HG03457 (cell line): ENCODE results near the gene BNIP5.

Experiments
- ATAC-seq: cut with Tn5 transposase; IDR thresholded peaks from one replicate; pipeline ENCODE4 v1.9.1; 2021; ENCODE audit warnings: moderate number of reproducible peaks; ENCODE audit not compliant: unreplicated experiment

The BNIP5 gene

GRCh38 chr6:36326356-36326995 lies 10.2 kb downstream of the BNIP5 start:
- no peak for ATAC-seq

GRCh38 chr6:36324715-36325114 lies 12.0 kb downstream of the BNIP5 start:
- no peak for ATAC-seq

- ATAC-seq = no peak
Observed at GRCh38 chr6:36324191-36324590, 12.5 kb downstream of the BNIP5 start.

- ATAC-seq = no peak
Observed at GRCh38 chr6:36323062-36323461, 13.6 kb downstream of the BNIP5 start.

- no peak for ATAC-seq
Observed at GRCh38 chr6:36322591-36322990, 14.1 kb downstream of the BNIP5 start.

GRCh38 chr6:36320475-36320874 lies 16.2 kb downstream of the BNIP5 start:
- no peak for ATAC-seq

- no peak for ATAC-seq
Observed at GRCh38 chr6:36319821-36320220, 16.9 kb downstream of the BNIP5 start.

- ATAC-seq = no peak
Observed at GRCh38 chr6:36319436-36319762, 17.3 kb downstream of the BNIP5 start.

- no peak for ATAC-seq
Observed at GRCh38 chr6:36318690-36319435, 17.8 kb downstream of the BNIP5 start.

- ATAC-seq = no peak
Observed at GRCh38 chr6:36317623-36318022, 19.1 kb downstream of the BNIP5 start.

GRCh38 chr6:36315921-36316320 lies 20.8 kb downstream of the BNIP5 start:
- no peak for ATAC-seq

GRCh38 chr6:36314221-36315014 lies 22.3 kb downstream of the BNIP5 start:
- no peak for ATAC-seq

GRCh38 chr6:36313649-36313936 lies 23.1 kb downstream of the BNIP5 start:
- no peak for ATAC-seq

- no peak for ATAC-seq
Observed at GRCh38 chr6:36312854-36313648, 23.6 kb downstream of the BNIP5 start.

- ATAC-seq = no peak
Observed at GRCh38 chr6:36309900-36310299, 26.8 kb downstream of the BNIP5 start.

- ATAC-seq = no peak
Observed at GRCh38 chr6:36309203-36309602, 27.5 kb downstream of the BNIP5 start.

- no peak for ATAC-seq
Observed at GRCh38 chr6:36308514-36308913, 28.2 kb downstream of the BNIP5 start.

- ATAC-seq = no peak
Observed at GRCh38 chr6:36306375-36306774, 30.3 kb downstream of the BNIP5 start.

GRCh38 chr6:36305885-36306284 lies 30.8 kb downstream of the BNIP5 start:
- no peak for ATAC-seq

- no peak for ATAC-seq
Observed at GRCh38 chr6:36302227-36302976, 34.3 kb downstream of the BNIP5 start.

GRCh38 chr6:36301781-36302180 lies 34.9 kb downstream of the BNIP5 start:
- no peak for ATAC-seq
